Fibroblast of skin of right biceps (primary cell): ENCODE data around the gene ASTN2.

ENCODE experiments used
- DNase-seq: peaks from one replicate; pipeline ENCODE4 v3.0.0-alpha.2; 2013

The ASTN2 gene

GRCh38 chr9:117234103-117234502, 180.8 kb downstream of the ASTN2 start:
- no peak for DNase-seq

GRCh38 chr9:117233016-117233415, 181.8 kb downstream of the ASTN2 start:
- no peak for DNase-seq

GRCh38 chr9:117232281-117232680, 182.6 kb downstream of the ASTN2 start:
- DNase-seq = no peak

GRCh38 chr9:117231012-117231411, 183.8 kb downstream of the ASTN2 start:
- DNase-seq = no peak

- no peak for DNase-seq
Measured at GRCh38 chr9:117224695-117225094, 190.2 kb downstream of the ASTN2 start.

GRCh38 chr9:117218951-117219350, 195.9 kb downstream of the ASTN2 start:
- no peak for DNase-seq

- no peak for DNase-seq
Measured at GRCh38 chr9:117214416-117214815, 200.4 kb downstream of the ASTN2 start.

- DNase-seq = no peak
Measured at GRCh38 chr9:117211280-117211679, 203.6 kb downstream of the ASTN2 start.

- no peak for DNase-seq
Measured at GRCh38 chr9:117205806-117206205, 209.1 kb downstream of the ASTN2 start.

GRCh38 chr9:117204971-117205370, 209.9 kb downstream of the ASTN2 start:
- no peak for DNase-seq

GRCh38 chr9:117191504-117192261, 223.2 kb downstream of the ASTN2 start:
- no peak for DNase-seq

- peak; percentile 24 for DNase-seq
Measured at GRCh38 chr9:117189121-117189520, 225.7 kb downstream of the ASTN2 start.

GRCh38 chr9:117188394-117188793, 226.5 kb downstream of the ASTN2 start:
- no peak for DNase-seq

GRCh38 chr9:117187498-117187897, 227.4 kb downstream of the ASTN2 start:
- DNase-seq = no peak

- no peak for DNase-seq
Measured at GRCh38 chr9:117184173-117184572, 230.7 kb downstream of the ASTN2 start.

GRCh38 chr9:117182046-117182445, 232.8 kb downstream of the ASTN2 start:
- DNase-seq = no peak

GRCh38 chr9:117180896-117181445, 233.9 kb downstream of the ASTN2 start:
- no peak for DNase-seq

- peak; percentile 46 for DNase-seq
Measured at GRCh38 chr9:117178596-117179375, 236.1 kb downstream of the ASTN2 start.

GRCh38 chr9:117170567-117170966, 244.3 kb downstream of the ASTN2 start:
- no peak for DNase-seq

GRCh38 chr9:117169089-117169621, 245.7 kb downstream of the ASTN2 start:
- no peak for DNase-seq

GRCh38 chr9:117164512-117164911, 250.3 kb downstream of the ASTN2 start:
- no peak for DNase-seq

- no peak for DNase-seq
Measured at GRCh38 chr9:117160254-117160653, 254.6 kb downstream of the ASTN2 start.

GRCh38 chr9:117156771-117157535, 257.9 kb downstream of the ASTN2 start:
- DNase-seq = no peak
